Spleen (tissue), 11 donors: ENCODE measurements around the gene CMPK2. TPM values are rescaled to one million over a fixed set of nuclear protein-coding genes. Genes with fewer than 3 reads are reported as not detected.
"Not testable (repeated sequence)": the region's sequence is repeated elsewhere in the genome, so short reads cannot be mapped to it uniquely, and the experiment has no call there.

Source experiments
- DNase-seq: peaks from one replicate; pipeline ENCODE4 v3.0.0-alpha.2; 2020
- H3K27ac ChIP-seq, 8 donors: fragments of 200-600 bp; sonication (generic) in 7 of 8; 1 replicate in 4 of 8; 2 replicates in 4 of 8; pipeline versions ENCODE4 v1.5.0 to v1.8.0; 2016 to 2021; ENCODE audit warnings: inconsistent platforms in 4 of 8, mild to moderate bottlenecking in 4 of 8, moderate library complexity in 1 of 8
- H3K27me3 ChIP-seq, 7 donors: fragments of 200-600 bp; sonication (generic) in 6 of 7; replicated peaks in 1 of 7; 1 replicate in 4 of 7; 2 replicates in 3 of 7; pipeline versions ENCODE4 v1.5.0 to v1.8.0; 2016 to 2021; ENCODE audit warnings: inconsistent platforms in 3 of 7, mild to moderate bottlenecking in 1 of 7
- H3K36me3 ChIP-seq, 6 donors: fragments of 200-600 bp; sonication (generic) in 5 of 6; 1 replicate in 4 of 6; 2 replicates in 2 of 6; pipeline versions ENCODE4 v1.5.0 to v1.8.0; 2016 to 2021; ENCODE audit warnings: inconsistent platforms in 2 of 6
- H3K4me1 ChIP-seq, 6 donors: fragments of 200-600 bp; sonication (generic) in 5 of 6; 1 replicate in 3 of 6; 2 replicates in 3 of 6; pipeline versions ENCODE4 v1.5.0 to v1.8.0; 2016 to 2021; ENCODE audit warnings: inconsistent platforms in 3 of 6
- H3K4me3 ChIP-seq, 8 donors: fragments of 200-600 bp; sonication (generic) in 7 of 8; 1 replicate in 4 of 8; 2 replicates in 4 of 8; pipeline versions ENCODE4 v1.5.0 to v1.8.0; 2016 to 2021; ENCODE audit warnings: inconsistent platforms in 4 of 8, mild to moderate bottlenecking in 4 of 8, moderate library complexity in 2 of 8
- H3K9me3 ChIP-seq, 8 donors: fragments of 200-600 bp; sonication (generic) in 7 of 8; 1 replicate in 4 of 8; 2 replicates in 4 of 8; pipeline versions ENCODE4 v1.5.0 to v1.8.0; 2016 to 2021; ENCODE audit warnings: inconsistent platforms in 4 of 8
- POLR2A ChIP-seq, 3 donors: fragments of 450-650 bp; IDR thresholded peaks; one replicate each; pipeline ENCODE4 v1.5.1; 2017; ENCODE audit warnings: antibody characterized with exemption in 3 of 3, mild to moderate bottlenecking in 1 of 3
- POLR2AphosphoS5 ChIP-seq, 3 donors: sonication (generic); formaldehyde crosslinking; IDR thresholded peaks; one replicate each; pipeline ENCODE4 v1.5.1; 2017; ENCODE audit warnings: antibody characterized with exemption in 3 of 3
- WGBS, 5 donors: extraction: QIAGEN DNeasy Blood & Tissue Kit in 3 of 5; methylation state at CpG; one replicate each; pipeline versions ENCODE4 v1.1.5 to v1.1.7; 2013 to 2018; 5-methylcytosine and 5-hydroxymethylcytosine counted together
- intact Hi-C: fragments of 100-400 bp; cut with DNase I; formaldehyde crosslinking; loops from one replicate; pipeline ENCODE4 v1.15.0; 2023; ENCODE audit warnings: low total_unique reads
- polyA plus RNA-seq, 3 donors: library from polyadenylated mRNA; stranded (reverse); fragments of 200-250 nt; gene quantifications; one replicate each; pipeline ENCODE4 v1.2.1, GENCODE V29; 2013
- total RNA-seq, 7 donors: library from RNA; depleted of rRNA in 3 of 7; stranded (reverse); fragments of >200 nt in 3 of 7; fragmentation: NEBNext Ultra II Directional in 4 of 7; extraction: Animal tissue kit (Norgen Biotek cat#: 25700) in 4 of 7; gene quantifications; one replicate each; pipeline versions ENCODE4 v1.1.0 to v1.2.1, GENCODE V29; 2016 to 2021
- TF ChIP-seq, protein P1 (sequence below), 11 experiments: fragments of 200-600 bp in 7 of 11; fragments of 450-650 bp in 4 of 11; sonication (generic) in 4 of 11; IDR thresholded peaks in 8 of 11; conservative IDR thresholded peaks in 3 of 11; 1 replicate in 7 of 11; 2 replicates in 4 of 11; pipeline versions ENCODE4 v1.4.0 to v1.8.0; 2016 to 2021; ENCODE audit warnings: antibody characterized with exemption in 11 of 11, inconsistent platforms in 4 of 11, mild to moderate bottlenecking in 1 of 11
- donor health status: healthy with polysubstance abuse.
- donor health status: DM: no; HTN: no; CAD: no; lungs with moderate emphysema.
- donor health status: DM: no; HTN: no; CAD: no.
- donor health status: Bipolar disorder and iron deficiency.
- donor health status: healthy.
- donor health status: DM: no; HTN: no; CAD: no.
- donor health status: DM: yes; HTN: yes; CAD: no.

CMPK2 gene
- total and polyA plus RNA-seq, 10 donors, result 2.5 to 18.8 (median 8.9) TPM

DNA sequence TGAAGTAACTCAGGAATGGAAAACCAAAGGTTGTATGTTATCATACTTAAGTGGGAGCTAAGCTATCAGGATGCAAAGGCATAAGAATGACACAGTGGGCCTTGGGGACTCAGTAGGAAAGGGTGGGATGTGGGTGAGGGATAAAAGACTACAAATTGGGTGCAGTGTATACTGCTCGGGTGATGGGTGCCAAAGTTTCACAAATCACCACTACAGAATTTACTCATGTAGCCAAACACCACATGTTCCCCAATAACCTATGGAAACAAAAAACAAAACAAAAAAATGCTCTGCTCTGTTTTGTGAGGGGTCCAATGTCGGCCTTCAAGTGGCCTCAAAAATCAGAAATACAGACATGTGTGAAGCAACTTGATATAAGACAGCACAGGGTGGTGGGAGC lies 42.6 kb upstream of the CMPK2 start:
- H3K4me3 ChIP-seq, result no peak overlapping the region
- intact Hi-C loops, result no loop called here
- 89 to 93% (median 91%) methylated on average over 2 of the region's 2 CpGs for WGBS, 5 donors
- H3K27ac ChIP-seq, result peak overlapping the region in 4 of 8 donors; percentile 73 to 77 (median 75)
- H3K36me3 ChIP-seq, result peaks cover 0 to 8% (median 0%) of the 10 kb centered on the region in 6 donors
- peaks cover 10 to 51% (median 27%) of the 10 kb centered on the region in 6 donors for H3K4me1 ChIP-seq
- TF ChIP-seq POLR2AphosphoS5 (IDR thresholded peaks at IDR 0.05), result no peak
- TF ChIP-seq, protein P1, sequence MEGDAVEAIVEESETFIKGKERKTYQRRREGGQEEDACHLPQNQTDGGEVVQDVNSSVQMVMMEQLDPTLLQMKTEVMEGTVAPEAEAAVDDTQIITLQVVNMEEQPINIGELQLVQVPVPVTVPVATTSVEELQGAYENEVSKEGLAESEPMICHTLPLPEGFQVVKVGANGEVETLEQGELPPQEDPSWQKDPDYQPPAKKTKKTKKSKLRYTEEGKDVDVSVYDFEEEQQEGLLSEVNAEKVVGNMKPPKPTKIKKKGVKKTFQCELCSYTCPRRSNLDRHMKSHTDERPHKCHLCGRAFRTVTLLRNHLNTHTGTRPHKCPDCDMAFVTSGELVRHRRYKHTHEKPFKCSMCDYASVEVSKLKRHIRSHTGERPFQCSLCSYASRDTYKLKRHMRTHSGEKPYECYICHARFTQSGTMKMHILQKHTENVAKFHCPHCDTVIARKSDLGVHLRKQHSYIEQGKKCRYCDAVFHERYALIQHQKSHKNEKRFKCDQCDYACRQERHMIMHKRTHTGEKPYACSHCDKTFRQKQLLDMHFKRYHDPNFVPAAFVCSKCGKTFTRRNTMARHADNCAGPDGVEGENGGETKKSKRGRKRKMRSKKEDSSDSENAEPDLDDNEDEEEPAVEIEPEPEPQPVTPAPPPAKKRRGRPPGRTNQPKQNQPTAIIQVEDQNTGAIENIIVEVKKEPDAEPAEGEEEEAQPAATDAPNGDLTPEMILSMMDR (IDR thresholded peaks at IDR 0.05 in 8 of 11, conservative IDR thresholded peaks at IDR 0.05 in 3 of 11), result no peak
- no peak for TF ChIP-seq POLR2A (IDR thresholded peaks at IDR 0.05)
- DNase-seq, result no peak
- no peaks in the 10 kb centered on the region for H3K27me3 ChIP-seq
- peaks cover 0 to 4% (median 0%) of the 10 kb centered on the region in 8 donors for H3K9me3 ChIP-seq

DNA sequence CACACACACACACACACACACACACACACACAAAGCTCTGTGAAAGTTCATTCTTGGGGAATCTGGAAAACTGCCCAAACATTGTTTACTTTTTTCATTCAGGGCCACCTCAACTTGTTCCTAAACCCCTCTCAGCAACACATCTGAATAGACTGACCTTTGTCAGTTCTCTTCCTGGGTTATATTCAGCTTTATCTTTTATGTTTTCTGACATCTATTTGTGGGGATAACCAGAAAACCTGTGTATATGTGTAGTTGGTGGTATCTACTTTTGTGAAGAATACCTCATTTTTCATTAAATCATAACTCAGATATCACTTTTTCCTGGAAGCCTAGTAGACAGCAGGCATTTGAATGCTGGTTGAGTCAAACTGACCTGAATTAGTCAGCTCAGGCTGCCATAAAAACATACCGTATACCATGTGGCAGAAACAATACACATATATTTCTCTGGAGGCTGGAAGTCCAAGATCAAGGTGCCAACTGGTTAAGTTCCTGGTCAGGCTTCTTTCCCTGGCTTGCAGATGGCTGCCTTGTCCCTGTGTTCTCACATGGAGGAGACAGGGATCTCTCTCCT lies 40.5 kb upstream of the CMPK2 start:
- 81 to 94% (median 85%) methylated on average over 1 of the region's 1 CpG for WGBS, 5 donors
- Histone ChIP-seq H3K36me3 (no peaks in the 10 kb centered on the region), H3K4me3 (no peak overlapping the region), H3K9me3 (peaks cover 0 to 24% (median 13%) of the 10 kb centered on the region in 8 donors), H3K27me3 (no peaks in the 10 kb centered on the region), H3K4me1 (peaks cover 9 to 33% (median 22%) of the 10 kb centered on the region in 6 donors), H3K27ac (no peak overlapping the region)
- intact Hi-C loops, result no loop called here
- no peak for TF ChIP-seq POLR2AphosphoS5 (IDR thresholded peaks at IDR 0.05)
- no peak for TF ChIP-seq POLR2A (IDR thresholded peaks at IDR 0.05)
- DNase-seq, result no peak

DNA sequence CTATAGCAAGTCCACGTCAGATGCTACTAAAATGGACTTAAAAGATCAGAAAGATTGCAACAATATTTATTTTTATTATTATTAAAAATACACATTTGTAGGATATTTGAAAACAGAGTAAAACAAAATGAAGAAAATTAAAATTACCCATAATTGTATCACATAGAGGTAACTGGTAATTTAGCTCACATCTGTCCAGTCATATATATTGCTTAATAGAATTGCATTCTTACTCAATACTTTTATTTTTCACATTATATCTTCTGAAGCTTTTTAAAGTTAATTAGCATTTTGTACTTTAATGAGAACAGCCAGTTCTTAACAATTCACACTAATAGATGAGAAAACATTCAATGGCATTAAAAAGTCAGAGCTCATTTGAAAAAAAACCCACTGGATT lies 40.0 kb upstream of the CMPK2 start:
- Histone ChIP-seq H3K27ac (no peak overlapping the region), H3K4me3 (no peak overlapping the region), H3K9me3 (peaks cover 0 to 27% (median 13%) of the 10 kb centered on the region in 8 donors), H3K36me3 (no peaks in the 10 kb centered on the region), H3K27me3 (no peaks in the 10 kb centered on the region), H3K4me1 (peaks cover 7 to 27% (median 17%) of the 10 kb centered on the region in 6 donors)
- no peak for TF ChIP-seq POLR2AphosphoS5 (IDR thresholded peaks at IDR 0.05)
- no peak for TF ChIP-seq POLR2A (IDR thresholded peaks at IDR 0.05)
- TF ChIP-seq, protein P1 (IDR thresholded peaks at IDR 0.05 in 8 of 11, conservative IDR thresholded peaks at IDR 0.05 in 3 of 11), result no peak
- WGBS, 5 donors, result 95 to 100% (median 96%) methylated on average over 1 of the region's 1 CpG
- intact Hi-C loops, result no loop called here
- no peak for DNase-seq

DNA sequence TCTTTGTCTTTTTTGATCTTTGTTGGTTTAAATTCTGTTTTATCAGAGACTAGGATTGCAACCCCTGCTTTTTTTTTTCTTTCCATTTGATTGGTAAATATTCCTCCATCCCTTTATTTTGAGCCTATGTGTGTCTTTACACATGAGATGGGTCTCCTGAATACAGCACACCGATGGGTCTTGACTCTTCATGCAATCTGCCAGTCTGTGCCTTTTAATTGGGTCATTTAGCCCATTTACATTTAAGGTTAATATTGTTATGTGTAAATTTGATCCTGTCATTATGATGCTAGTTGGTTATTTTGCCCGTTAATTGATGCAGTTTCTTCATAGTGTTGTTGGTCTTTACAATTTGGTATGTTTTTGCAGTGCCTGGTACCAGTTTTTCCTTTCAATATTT lies 36.9 kb upstream of the CMPK2 start:
- H3K27ac ChIP-seq, DNase-seq, H3K36me3 ChIP-seq, H3K4me3 ChIP-seq, H3K4me1 ChIP-seq, H3K27me3 ChIP-seq, intact Hi-C loops: not testable (repeated sequence)
- peaks cover 0 to 35% (median 13%) of the 10 kb centered on the region in 8 donors for H3K9me3 ChIP-seq
- 93 to 98% (median 96%) methylated on average over 2 of the region's 2 CpGs for WGBS, 5 donors

DNA sequence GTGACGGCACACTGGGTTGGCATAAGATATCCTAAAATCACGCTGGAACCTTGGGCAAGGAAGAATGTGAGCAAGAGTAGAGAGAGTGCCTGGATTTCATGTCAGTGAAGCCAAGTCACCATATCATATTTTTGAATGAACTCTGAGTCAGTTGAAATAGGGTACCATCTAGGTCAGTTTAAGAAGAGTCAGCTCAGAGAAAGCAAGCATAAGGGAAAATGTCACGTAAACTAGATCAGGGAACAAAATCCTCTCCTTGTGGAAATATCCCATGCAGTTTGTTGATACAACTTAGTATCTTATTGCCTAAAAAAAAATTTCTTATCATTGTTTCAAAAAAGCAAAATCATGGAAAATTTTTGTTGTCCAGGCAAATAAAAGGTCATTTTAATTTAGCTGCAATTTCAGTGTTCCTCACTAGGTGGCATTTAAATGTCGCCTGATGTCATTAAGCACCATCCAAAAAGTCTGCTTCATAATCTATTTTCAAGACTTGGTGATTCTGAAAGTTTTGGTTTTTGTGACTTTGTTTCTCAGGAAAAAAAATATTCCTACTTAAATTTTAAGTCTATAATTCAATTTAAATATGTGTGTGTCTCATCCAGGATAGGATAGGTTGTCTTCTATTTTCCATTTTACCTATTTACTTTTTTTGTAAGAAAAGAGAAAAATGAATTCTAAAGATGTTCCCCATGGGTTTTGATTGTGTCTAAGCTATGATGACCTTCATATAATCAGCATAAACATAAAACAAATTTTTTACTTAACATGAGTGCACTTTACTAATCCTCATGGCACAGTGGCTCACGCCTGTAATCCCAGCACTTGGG lies 31.4 kb upstream of the CMPK2 start:
- peaks cover 0 to 9% (median 6%) of the 10 kb centered on the region in 6 donors for H3K4me1 ChIP-seq
- WGBS, 5 donors, result 73 to 78% (median 77%) methylated on average over 5 of the region's 5 CpGs
- no peak overlapping the region for H3K27ac ChIP-seq
- H3K36me3 ChIP-seq, result peaks cover 0 to 34% (median 6%) of the 10 kb centered on the region in 6 donors
- no peaks in the 10 kb centered on the region for H3K27me3 ChIP-seq
- H3K9me3 ChIP-seq, result peaks cover 0 to 19% (median 5%) of the 10 kb centered on the region in 8 donors
- intact Hi-C loops, result loop anchor here (5.0 kb wide), 1 partner anchor 145 kb away; no protein-coding TSS in a partner anchor
- no peak overlapping the region for H3K4me3 ChIP-seq
- TF ChIP-seq, protein P1 (IDR thresholded peaks at IDR 0.05 in 8 of 11, conservative IDR thresholded peaks at IDR 0.05 in 3 of 11), result peak; percentile 55 to 88 (median 72)
- TF ChIP-seq POLR2AphosphoS5 (IDR thresholded peaks at IDR 0.05) (no peak), POLR2A (IDR thresholded peaks at IDR 0.05) (no peak)
- DNase-seq, result no peak
